ENCODE data around the gene TPTE.
"Not testable (repeated sequence)": the region's sequence is repeated elsewhere in the genome, so short reads cannot be mapped to it uniquely, and the experiment has no call there.

- not testable (repeated sequence) for TF ChIP-seq CTCF (IDR thresholded peaks at IDR 0.05; ENCODE audit: insufficient read depth, low read length); POLR2AphosphoS5 (IDR thresholded peaks at IDR 0.05; ENCODE audit: low read depth)
Observed at GRCh38 chr21:10645667-10646066, 124.3 kb downstream of the TPTE start.
